NCI-H1417 treated with DMSO at 0.1 percent for 48 hours (cell line): Measurements from ENCODE around the gene PCYT2.
A peak's percentile ranks its signal among the peaks of the same experiment; 100 is the strongest.

Source experiments
- DNase-seq: peaks from one replicate; lab custom pipeline; 2025; lab: John Stamatoyannopoulos, UW

PCYT2 gene

DNA sequence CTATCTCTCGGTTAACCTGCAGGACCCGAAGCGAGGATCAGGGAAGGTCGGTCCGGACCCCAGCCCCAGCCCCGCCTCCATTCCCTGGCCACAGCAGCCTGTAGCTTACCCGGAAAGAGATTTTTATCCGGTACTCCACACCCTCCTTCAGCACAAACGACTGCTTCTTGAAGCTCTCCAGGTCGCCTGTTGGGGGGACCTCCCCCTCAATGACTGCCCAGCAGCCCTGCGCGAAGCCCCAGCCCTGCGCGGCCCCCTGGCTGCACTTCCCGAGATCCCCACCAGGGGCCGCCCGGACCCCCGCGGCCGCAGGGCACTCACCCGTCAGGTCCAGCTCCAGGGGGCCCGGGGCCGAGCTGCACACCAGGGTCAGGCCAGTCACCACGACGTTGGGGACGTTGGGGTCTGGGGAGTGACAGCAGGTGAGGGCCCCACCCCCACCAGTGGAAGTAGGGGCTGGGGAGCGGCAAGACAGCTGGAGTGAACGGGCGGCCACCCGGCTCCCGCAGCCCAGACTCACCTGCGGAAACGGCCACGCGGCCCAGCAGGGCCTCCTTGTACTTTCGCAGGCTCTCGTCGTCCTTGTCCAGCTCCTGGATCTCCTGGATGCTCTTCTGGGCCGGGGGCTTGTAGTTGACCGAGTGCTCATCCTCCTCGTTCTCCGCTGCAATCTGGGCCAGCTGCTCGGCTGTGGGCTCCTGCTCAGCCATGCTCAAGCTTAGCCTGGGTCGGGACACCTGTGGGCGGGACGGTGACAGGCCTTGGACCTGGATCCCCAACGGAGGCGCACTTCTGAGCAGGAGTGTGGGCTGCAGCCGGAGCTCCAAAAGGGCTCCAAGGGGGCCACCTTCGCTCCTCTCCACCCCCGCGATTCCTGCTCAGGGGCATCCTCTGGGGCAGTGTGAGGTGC is 41.7 kb downstream of the PCYT2 start:
- no peak for DNase-seq

GRCh38 chr17:81868674-81869220 is 42.5 kb downstream of the PCYT2 start:
- DNase-seq: no peak

GRCh38 chr17:81867991-81868673 is 43.1 kb downstream of the PCYT2 start:
- no peak for DNase-seq

- DNase-seq: no peak
Measured at GRCh38 chr17:81867170-81867990, 43.8 kb downstream of the PCYT2 start.

GRCh38 chr17:81866440-81867169 is 44.6 kb downstream of the PCYT2 start:
- no peak for DNase-seq

GRCh38 chr17:81865733-81866439 is 45.3 kb downstream of the PCYT2 start:
- DNase-seq: no peak

DNA sequence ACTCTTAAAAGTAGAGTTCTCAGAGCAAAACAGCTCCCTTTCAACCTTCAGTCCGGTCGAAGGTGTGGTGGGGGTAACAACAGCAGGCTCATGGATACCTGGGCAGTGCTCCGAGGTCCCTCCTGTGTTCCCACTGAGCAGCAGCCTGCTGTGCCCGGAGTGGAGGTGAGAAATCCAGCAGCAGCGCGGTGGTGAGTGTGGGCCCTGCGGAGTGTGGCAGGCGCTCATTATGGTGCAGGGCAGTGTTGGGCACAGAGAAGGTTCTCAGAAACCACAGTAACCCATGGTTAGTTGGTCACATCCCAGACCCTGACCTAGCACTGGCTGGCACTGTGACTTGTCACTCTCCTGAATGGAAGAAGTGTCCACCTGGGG is 45.9 kb downstream of the PCYT2 start:
- DNase-seq: no peak

DNA sequence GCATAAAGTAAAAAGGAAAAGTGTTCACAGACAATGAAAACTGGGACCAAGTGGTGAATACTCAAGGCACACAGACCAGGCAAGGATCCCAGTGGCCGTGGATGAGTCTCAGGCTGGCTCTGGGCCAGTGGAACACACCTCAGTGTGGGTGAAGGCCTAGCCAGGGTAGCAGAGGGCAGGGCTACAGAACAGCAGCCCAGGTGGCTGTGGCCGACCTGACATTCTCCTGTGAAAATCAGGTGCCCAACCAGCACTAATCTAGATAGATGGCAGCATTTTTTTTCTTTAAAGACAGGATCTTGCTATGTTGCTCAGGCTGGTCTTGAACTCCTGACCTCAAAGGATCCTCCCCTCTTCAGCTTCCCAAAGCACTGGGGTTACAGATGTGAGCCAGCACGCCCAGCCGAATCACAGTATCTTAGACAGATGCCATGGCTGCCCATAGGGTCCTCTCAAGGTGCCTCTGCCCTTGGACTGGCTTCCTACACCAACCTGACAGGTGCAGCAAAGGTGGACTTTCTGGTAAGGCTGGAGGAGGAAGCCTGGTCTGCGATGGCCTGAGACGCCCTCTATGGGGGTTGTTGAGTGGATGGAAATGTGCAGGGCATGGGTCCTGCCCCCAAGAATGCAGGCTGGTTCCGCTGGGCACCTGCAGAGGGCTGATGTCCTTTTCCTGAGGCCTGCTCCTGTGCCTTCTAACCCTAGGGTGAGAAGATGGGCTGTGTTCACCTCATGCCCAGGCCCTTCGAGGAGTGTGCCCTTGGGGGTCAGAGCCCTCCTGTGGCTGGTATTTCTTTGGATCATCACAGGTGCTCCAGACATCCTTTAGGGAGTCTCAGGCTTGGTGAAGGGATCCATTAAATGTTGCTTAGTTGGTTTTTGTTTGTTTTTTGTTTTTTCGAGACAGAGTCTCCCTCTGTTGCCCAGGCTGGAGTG is 47.1 kb downstream of the PCYT2 start:
- DNase-seq: no peak

DNA sequence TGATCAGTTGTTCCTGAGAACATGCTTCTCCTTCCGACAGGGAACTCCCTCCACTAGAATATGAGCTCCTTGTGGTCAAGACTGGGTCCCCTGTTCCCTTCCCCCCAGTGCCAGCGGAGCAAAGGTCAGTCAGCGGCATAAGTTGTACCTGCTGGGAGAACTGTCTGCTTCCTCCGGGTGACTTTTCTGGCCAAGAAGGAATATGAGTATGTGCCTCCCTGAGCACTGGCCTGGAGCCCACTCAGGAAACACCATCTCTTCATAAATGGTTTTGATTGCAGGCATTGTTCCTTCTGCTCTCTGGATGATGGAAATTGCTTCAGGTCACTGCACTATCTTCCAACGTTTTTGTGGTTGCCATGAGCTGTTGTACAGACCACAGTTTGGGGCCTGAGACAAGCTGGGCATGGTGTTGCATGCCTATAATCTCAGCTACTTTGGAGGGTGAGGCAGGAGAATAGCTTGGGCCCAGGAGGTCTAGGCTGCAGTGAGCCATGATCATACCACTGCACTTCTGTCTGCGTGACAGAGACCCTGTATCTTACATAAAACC is 48.0 kb downstream of the PCYT2 start:
- DNase-seq: no peak

GRCh38 chr17:81860756-81861568 is 50.2 kb downstream of the PCYT2 start:
- DNase-seq: peak; percentile 98

- no peak for DNase-seq
Measured at GRCh38 chr17:81859906-81860755, 51.1 kb downstream of the PCYT2 start, which contains the start of gene P4HB. TSS of gene P4HB (minus strand) at chr17:81860535. CDS start at chr17:81860471, 64 bp downstream.

DNA sequence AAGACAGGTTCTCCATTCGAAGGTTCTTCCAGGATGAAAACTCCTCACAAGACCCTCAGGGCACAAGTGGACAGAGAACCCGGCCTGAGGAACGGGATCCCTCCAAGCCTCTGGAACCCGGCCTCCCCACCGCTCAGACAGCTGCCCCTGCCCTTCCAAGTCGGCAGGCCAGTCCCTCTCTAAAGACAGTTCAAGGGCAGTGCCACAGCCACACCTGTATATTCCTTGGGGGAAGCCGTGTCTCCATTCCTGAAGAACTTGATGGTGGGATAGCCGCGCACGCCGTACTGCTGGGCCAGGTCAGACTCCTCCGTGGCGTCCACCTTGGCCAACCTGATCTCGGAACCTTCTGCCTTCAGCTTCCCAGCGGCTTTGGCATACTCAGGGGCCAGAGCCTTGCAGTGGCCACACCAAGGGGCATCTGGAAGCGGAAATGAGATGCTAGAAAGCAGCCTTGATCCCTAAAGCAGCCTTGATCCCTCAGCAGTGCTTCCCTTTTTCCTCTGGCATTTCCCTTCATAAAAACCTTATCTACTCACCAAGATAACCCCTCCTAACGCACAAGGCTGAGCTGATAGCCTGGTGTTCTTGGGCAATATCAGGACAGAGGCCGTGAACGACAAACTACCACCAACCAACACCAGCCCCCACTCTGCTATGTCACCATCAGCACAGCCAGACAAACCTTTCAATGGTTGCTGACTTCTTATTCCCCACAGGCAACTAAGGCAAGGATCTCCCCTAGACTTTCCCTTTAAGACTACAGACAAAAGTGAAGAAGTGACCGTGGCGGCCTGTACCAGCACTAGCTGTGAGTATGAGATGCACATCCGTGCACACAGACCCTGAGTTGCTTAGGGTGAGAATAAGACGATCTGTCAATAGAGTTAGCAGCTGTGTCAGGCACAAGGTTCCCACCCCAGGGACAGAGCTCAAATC is 52.0 kb downstream of the PCYT2 start:
- no peak for DNase-seq

GRCh38 chr17:81858170-81858966 is 52.8 kb downstream of the PCYT2 start:
- DNase-seq: no peak

DNA sequence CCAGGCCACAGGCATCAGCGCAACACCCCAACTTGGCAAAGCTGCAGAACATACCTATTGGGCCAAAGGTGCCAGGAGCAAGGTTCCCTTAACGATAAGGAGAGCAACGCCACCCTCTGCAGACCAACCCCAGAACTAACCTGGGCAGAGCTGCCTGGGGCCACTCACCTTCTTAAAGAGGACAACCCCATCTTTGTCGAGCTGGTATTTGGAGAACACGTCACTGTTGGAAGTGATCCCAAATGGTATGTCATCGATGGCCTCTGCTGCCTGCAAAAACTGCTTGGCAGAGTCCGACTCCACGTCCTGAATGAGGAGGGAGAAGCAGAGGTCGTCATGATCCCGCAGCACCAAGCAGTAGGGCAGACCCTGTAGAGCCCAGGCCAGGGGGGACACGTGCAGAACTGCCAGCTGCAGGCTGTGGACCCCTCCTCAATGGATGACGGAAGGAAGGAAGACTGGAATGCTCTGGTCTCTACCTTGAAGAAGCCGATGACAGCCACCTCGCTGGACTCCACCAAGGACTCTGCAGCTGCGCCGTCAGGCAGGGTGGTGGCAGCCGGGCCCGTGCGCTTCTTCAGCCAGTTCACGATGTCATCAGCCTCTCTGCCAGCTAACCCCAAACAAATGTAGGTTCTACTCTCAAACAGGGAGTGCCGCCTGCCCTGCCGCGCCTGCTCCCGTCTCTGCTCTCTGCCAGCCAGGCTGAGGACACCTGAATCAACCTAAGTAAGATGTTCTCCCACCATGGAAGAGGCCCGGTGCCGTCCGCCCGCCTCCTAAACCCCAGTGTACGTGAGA is 56.0 kb downstream of the PCYT2 start:
- DNase-seq: no peak

- DNase-seq: no peak
Measured at GRCh38 chr17:81852237-81852636, 59.0 kb downstream of the PCYT2 start.
